DMS 273 treated with DMSO at 0.1 percent for 48 hours (cell line): ENCODE measurements around the gene EFNB2.

Source experiments
- DNase-seq: peaks from one replicate; lab custom pipeline; 2025; lab: John Stamatoyannopoulos, UW

EFNB2 gene

GRCh38 chr13:106535552-106536243, at the start of gene EFNB2:
EFNB2 (minus strand) TSS chr13:106535662; CDS start chr13:106534964, 698 bp downstream.
- DNase-seq, result peak; percentile 61

- DNase-seq, result no peak
Measured at GRCh38 chr13:106581225-106581624, 45.8 kb upstream of the EFNB2 start.

- no peak for DNase-seq
Measured at GRCh38 chr13:106575896-106576295, 40.4 kb upstream of the EFNB2 start.

GRCh38 chr13:106573868-106574267, 38.4 kb upstream of the EFNB2 start:
- DNase-seq, result no peak

GRCh38 chr13:106573284-106573846, 37.9 kb upstream of the EFNB2 start:
- DNase-seq, result no peak

- DNase-seq, result no peak
Measured at GRCh38 chr13:106570299-106570852, 34.9 kb upstream of the EFNB2 start.

- no peak for DNase-seq
Measured at GRCh38 chr13:106569233-106570095, 34.0 kb upstream of the EFNB2 start.

GRCh38 chr13:106568299-106569003, 33.0 kb upstream of the EFNB2 start:
- DNase-seq, result no peak

- peak; percentile 50 for DNase-seq
Measured at GRCh38 chr13:106567474-106568298, 32.2 kb upstream of the EFNB2 start, which contains the start of gene ARGLU1. ARGLU1 (minus strand) TSS chr13:106568137; CDS start chr13:106567919, 218 bp downstream.

GRCh38 chr13:106566641-106567473, 31.4 kb upstream of the EFNB2 start:
- DNase-seq, result peak; percentile 20

- no peak for DNase-seq
Measured at GRCh38 chr13:106565127-106565775, 29.8 kb upstream of the EFNB2 start.

- DNase-seq, result no peak
Measured at GRCh38 chr13:106562301-106562700, 26.8 kb upstream of the EFNB2 start.

- DNase-seq, result no peak
Measured at GRCh38 chr13:106561551-106562170, 26.2 kb upstream of the EFNB2 start.

GRCh38 chr13:106560821-106561220, 25.4 kb upstream of the EFNB2 start:
- no peak for DNase-seq

GRCh38 chr13:106558527-106558926, 23.1 kb upstream of the EFNB2 start:
- no peak for DNase-seq

- no peak for DNase-seq
Measured at GRCh38 chr13:106555631-106556328, 20.3 kb upstream of the EFNB2 start.

- no peak for DNase-seq
Measured at GRCh38 chr13:106551751-106552150, 16.3 kb upstream of the EFNB2 start.

GRCh38 chr13:106551350-106551749, 15.9 kb upstream of the EFNB2 start:
- DNase-seq, result no peak
